Panc1 (cell line): ENCODE measurements around the gene TMEM150B. TPM values are rescaled to one million over a fixed set of nuclear protein-coding genes. Genes with fewer than 3 reads are reported as not detected.

Experiments used
- ATAC-seq: fragments of 200-7000 bp; cut with Tn5 transposase; 2 replicates; pipeline ENCODE4 v1.9.1; 2020; ENCODE audit warnings: mild to moderate bottlenecking, moderate library complexity
- BruUV-seq: library from RNA; stranded (reverse); fragments of 400-500 nt; replicated peaks from 2 replicates; lab custom pipeline; 2021; lab: Mats Ljungman, UMichigan
- CTCF ChIA-PET: fragments of 300-600 bp; sonication (Branson Sonifier 250); formaldehyde crosslinking; loops from one replicate; lab custom pipeline; 2022; ENCODE audit warnings: antibody characterized with exemption; lab: Charles Lee
- POLR2A ChIA-PET: fragments of 300-600 bp; sonication (Branson Sonifier 250); formaldehyde crosslinking; loops from one replicate; lab custom pipeline; 2022; ENCODE audit warnings: antibody characterized with exemption; lab: Charles Lee
- DNase-seq: peaks from one replicate; pipeline ENCODE4 v3.0.0-alpha.2; 2010; ENCODE audit warnings: low read depth, low spot score
- H3K27ac ChIP-seq: 2 replicates; pipeline ENCODE4 v1.5.1; 2011; ENCODE audit warnings: mild to moderate bottlenecking, low read length, inconsistent platforms
- H3K27me3 ChIP-seq: fragments of 200-500 bp; sonication (Bioruptor generic); 2 replicates; pipeline ENCODE4 v1.6.0; 2014; ENCODE audit warnings: low read length, inconsistent platforms; ENCODE audit not compliant: control insufficient read depth, insufficient read depth
- H3K36me3 ChIP-seq: fragments of 200-500 bp; sonication (Bioruptor generic); 2 replicates; pipeline ENCODE4 v1.5.1; 2014; ENCODE audit warnings: inconsistent platforms, mild to moderate bottlenecking, low read length, moderate library complexity; ENCODE audit not compliant: control insufficient read depth, insufficient read depth
- H3K4me1 ChIP-seq: 2 replicates; pipeline ENCODE4 v1.5.1; 2011; ENCODE audit warnings: inconsistent platforms, mild to moderate bottlenecking, low read length, moderate library complexity; ENCODE audit not compliant: control insufficient read depth, insufficient read depth
- H3K4me3 ChIP-seq, 2 experiments: 2 replicates each; pipeline ENCODE4 v1.5.1; 2011 to 2012; ENCODE audit warnings: low read depth in 2 of 2, low read length in 2 of 2, mild to moderate bottlenecking in 2 of 2, inconsistent platforms in 1 of 2, moderate library complexity in 1 of 2
- H3K9me3 ChIP-seq: fragments of 200-500 bp; sonication (Bioruptor generic); 2 replicates; pipeline ENCODE4 v1.5.1; 2014; ENCODE audit warnings: low read depth, mild to moderate bottlenecking, inconsistent platforms, low read length, moderate library complexity; ENCODE audit not compliant: control insufficient read depth, insufficient read depth
- POLR2AphosphoS5 ChIP-seq: IDR thresholded peaks from 2 replicates; pipeline ENCODE4 v1.6.1; 2012; ENCODE audit warnings: mild to moderate bottlenecking, low read depth, low read length, moderate library complexity
- SIN3A ChIP-seq: IDR thresholded peaks from 2 replicates; pipeline ENCODE4 v1.6.1; 2012; ENCODE audit warnings: low read depth, mild to moderate bottlenecking, low read length, moderate library complexity, borderline replicate concordance; ENCODE audit not compliant: insufficient read depth
- TCF7L2 ChIP-seq: IDR thresholded peaks from 2 replicates; pipeline ENCODE4 v1.6.1; 2011; ENCODE audit warnings: mild to moderate bottlenecking, low read depth, low read length, inconsistent platforms
- in situ Hi-C: cut with HindIII; loops from 2 replicates; pipeline ENCODE4 v1.10.0; 2016; ENCODE audit warnings: low sequenced_read_pairs, low pct_unique_long_range_greater_than_20kb
- intact Hi-C: fragments of 100-400 bp; cut with micrococcal nuclease; formaldehyde crosslinking; loops from one replicate; pipeline ENCODE4 v1.10.0; 2022; ENCODE audit not compliant: unreplicated experiment
- total RNA-seq: library from RNA; stranded (reverse); gene quantifications from one replicate; pipeline ENCODE4 v1.2.1, GENCODE V29; 2021; ENCODE audit not compliant: unreplicated experiment
- TF ChIP-seq, protein P1 (sequence below): fragments of 450-650 bp; IDR thresholded peaks from 2 replicates; pipeline ENCODE4 v1.5.1; 2017; ENCODE audit warnings: mild to moderate bottlenecking
- TF ChIP-seq, protein P2 (sequence below), 2 experiments: IDR thresholded peaks; 2 replicates each; pipeline ENCODE4 v1.6.1; 2011 to 2012; ENCODE audit warnings: low read depth in 2 of 2, control low read depth in 1 of 2, low read length in 1 of 2, mild to moderate bottlenecking in 1 of 2, moderate library complexity in 1 of 2; ENCODE audit not compliant: insufficient read depth in 1 of 2

The TMEM150B gene
- total RNA-seq, 1 experiment from 2014 or later: not detected

DNA sequence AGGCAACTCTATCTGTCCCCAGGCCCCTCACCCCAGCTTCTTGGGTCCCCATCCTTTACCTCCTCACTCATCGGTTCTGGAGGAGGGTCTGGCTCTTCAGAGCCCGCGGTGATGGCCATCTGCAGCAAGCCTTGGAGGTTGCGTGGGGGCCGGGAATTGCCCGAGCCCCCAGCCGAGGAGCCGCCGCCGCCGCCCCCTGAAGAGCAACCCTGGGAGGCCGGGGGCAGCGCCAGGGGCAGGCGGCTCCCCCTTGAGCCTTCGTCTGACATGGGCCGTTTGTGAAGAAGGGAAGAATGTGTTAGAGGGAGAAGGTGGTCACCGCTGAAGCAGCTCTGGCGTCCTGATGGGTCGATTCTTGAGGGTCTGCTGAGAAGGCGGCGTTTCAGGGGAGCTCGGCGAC is 45.8 kb downstream of the TMEM150B start:
- no peak for DNase-seq
- Histone ChIP-seq H3K9me3 (no peaks in the 10 kb centered on the region), H3K4me3 (peak overlapping the region; percentile 66 to 68), H3K27ac (peak overlapping the region; percentile 76), H3K27me3 (no peaks in the 10 kb centered on the region), H3K36me3 (no peaks in the 10 kb centered on the region), H3K4me1 (peaks cover 12% of the 10 kb centered on the region)
- BruUV-seq: TSS peak; percentile 85
- CTCF ChIA-PET: interaction anchor here (0.6 kb wide), 1 partner anchor 146 kb away, joined by 3 read pairs; no protein-coding TSS in a partner anchor
- POLR2A ChIA-PET: interaction anchor here (0.5 to 1.2 kb wide), 2 partner anchors 20 to 36 kb away, joined by 5 to 7 read pairs; partner anchors contain the start of gene PPP6R1
- ATAC-seq: no peak
- TF ChIP-seq, protein P1, sequence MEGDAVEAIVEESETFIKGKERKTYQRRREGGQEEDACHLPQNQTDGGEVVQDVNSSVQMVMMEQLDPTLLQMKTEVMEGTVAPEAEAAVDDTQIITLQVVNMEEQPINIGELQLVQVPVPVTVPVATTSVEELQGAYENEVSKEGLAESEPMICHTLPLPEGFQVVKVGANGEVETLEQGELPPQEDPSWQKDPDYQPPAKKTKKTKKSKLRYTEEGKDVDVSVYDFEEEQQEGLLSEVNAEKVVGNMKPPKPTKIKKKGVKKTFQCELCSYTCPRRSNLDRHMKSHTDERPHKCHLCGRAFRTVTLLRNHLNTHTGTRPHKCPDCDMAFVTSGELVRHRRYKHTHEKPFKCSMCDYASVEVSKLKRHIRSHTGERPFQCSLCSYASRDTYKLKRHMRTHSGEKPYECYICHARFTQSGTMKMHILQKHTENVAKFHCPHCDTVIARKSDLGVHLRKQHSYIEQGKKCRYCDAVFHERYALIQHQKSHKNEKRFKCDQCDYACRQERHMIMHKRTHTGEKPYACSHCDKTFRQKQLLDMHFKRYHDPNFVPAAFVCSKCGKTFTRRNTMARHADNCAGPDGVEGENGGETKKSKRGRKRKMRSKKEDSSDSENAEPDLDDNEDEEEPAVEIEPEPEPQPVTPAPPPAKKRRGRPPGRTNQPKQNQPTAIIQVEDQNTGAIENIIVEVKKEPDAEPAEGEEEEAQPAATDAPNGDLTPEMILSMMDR: no peak
- no peak for TF ChIP-seq TCF7L2
- no peak for TF ChIP-seq SIN3A
- TF ChIP-seq, protein P2, sequence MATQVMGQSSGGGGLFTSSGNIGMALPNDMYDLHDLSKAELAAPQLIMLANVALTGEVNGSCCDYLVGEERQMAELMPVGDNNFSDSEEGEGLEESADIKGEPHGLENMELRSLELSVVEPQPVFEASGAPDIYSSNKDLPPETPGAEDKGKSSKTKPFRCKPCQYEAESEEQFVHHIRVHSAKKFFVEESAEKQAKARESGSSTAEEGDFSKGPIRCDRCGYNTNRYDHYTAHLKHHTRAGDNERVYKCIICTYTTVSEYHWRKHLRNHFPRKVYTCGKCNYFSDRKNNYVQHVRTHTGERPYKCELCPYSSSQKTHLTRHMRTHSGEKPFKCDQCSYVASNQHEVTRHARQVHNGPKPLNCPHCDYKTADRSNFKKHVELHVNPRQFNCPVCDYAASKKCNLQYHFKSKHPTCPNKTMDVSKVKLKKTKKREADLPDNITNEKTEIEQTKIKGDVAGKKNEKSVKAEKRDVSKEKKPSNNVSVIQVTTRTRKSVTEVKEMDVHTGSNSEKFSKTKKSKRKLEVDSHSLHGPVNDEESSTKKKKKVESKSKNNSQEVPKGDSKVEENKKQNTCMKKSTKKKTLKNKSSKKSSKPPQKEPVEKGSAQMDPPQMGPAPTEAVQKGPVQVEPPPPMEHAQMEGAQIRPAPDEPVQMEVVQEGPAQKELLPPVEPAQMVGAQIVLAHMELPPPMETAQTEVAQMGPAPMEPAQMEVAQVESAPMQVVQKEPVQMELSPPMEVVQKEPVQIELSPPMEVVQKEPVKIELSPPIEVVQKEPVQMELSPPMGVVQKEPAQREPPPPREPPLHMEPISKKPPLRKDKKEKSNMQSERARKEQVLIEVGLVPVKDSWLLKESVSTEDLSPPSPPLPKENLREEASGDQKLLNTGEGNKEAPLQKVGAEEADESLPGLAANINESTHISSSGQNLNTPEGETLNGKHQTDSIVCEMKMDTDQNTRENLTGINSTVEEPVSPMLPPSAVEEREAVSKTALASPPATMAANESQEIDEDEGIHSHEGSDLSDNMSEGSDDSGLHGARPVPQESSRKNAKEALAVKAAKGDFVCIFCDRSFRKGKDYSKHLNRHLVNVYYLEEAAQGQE (IDR thresholded peaks at IDR 0.05; ENCODE audit: insufficient read depth in 1 of 2, low read depth in 2 of 2, low read length in 1 of 2): no peak
- TF ChIP-seq POLR2AphosphoS5: no peak; the same call in 1 of the 2 replicates
- intact Hi-C loops (no loop called here), in situ Hi-C loops (no loop called here)

DNA sequence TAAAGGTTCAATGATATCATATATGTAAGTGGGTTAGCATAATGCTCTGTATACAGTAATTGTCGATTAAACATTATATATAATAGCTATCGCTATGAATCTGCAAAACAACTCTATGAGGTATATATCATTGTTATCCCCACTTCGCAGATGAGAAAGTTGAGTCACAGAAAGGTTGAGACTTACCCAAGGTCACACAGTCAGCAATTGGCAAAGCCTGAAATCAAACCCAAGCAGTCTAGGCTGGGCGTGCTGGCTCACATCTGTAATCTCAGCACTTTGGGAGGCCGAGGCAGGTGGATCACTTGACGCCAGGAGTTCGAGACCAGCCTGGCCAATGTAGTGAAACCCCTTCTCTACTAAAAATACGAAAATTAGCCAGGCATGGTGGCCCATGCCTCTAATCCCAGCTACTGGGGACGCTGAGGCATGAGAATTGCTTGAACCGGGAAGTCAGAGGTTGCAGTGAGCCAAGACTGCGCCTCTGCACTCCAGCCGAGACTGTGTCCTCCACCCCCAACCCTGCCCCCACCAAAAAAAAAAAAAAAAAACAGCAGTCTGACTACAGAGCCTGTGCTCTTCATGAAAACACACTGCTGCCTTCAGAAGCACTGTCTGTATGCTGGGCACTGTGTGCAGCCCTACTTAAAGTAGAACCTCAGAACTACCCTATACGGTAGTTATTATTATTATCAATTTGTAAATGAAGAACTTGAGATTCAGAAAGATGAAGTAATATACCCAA is 46.6 kb downstream of the TMEM150B start:
- CTCF ChIA-PET: interaction anchor here (0.6 kb wide), 2 partner anchors 17 to 146 kb away, joined by 3 read pairs; no protein-coding TSS in a partner anchor
- Histone ChIP-seq H3K36me3 (no peaks in the 10 kb centered on the region), H3K27ac (peak overlapping the region; percentile 76; the same call in 1 of the 2 replicates), H3K27me3 (no peaks in the 10 kb centered on the region), H3K4me1 (peaks cover 12% of the 10 kb centered on the region), H3K9me3 (no peaks in the 10 kb centered on the region), H3K4me3 (peak overlapping the region; percentile 66 to 68)
- ATAC-seq (no peak), DNase-seq (no peak)
- TF ChIP-seq, protein P2 (IDR thresholded peaks at IDR 0.05; ENCODE audit: insufficient read depth in 1 of 2, low read depth in 2 of 2, low read length in 1 of 2): no peak
- no peak for TF ChIP-seq SIN3A
- no peak for TF ChIP-seq POLR2AphosphoS5
- TF ChIP-seq, protein P1: no peak
- TF ChIP-seq TCF7L2: no peak
- POLR2A ChIA-PET: no interaction called here
- intact Hi-C loops: no loop called here
- BruUV-seq: no TSS peak
- in situ Hi-C loops: no loop called here
